ES-I3 (cell line): ENCODE data around the gene ARID1A.

Source experiments
- H3K36me3 ChIP-seq: 2 replicates; pipeline ENCODE4 v1.6.1; 2013; ENCODE audit warnings: mild to moderate bottlenecking, low read length, control low read depth, moderate library complexity; ENCODE audit not compliant: insufficient read depth
- H3K4me1 ChIP-seq: 2 replicates; pipeline ENCODE4 v1.6.1; 2013; ENCODE audit warnings: mild to moderate bottlenecking, control low read depth, low read length; ENCODE audit not compliant: insufficient read depth
- H3K9ac ChIP-seq: 2 replicates; pipeline ENCODE4 v1.6.1; 2013; ENCODE audit warnings: low read depth, mild to moderate bottlenecking, low read length, moderate library complexity
- H3K9me3 ChIP-seq: 2 replicates; pipeline ENCODE4 v1.6.1; 2013; ENCODE audit warnings: mild to moderate bottlenecking, low read length, moderate library complexity; ENCODE audit not compliant: control insufficient read depth, insufficient read depth

ARID1A gene

DNA sequence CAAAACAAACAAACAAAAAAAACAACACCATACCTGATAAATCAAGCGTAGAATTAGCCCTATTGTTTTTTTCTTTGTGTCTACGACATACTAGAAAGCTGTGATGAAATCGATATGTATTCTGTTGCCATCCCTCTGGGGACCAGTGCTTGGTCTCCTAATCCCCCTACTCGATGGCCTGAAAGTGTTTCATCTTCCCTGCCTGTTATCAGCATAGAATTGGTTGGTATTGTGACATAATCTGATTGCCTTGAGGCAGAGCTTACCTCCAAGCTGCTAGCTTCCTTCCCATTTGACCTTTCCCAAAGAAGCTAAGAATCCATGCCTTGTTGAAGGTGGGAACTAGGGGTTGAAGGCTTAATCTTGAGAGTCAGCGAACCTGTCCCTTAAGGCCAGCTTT, 51.2 kb downstream of the ARID1A start:
- no peak overlapping the region for H3K9ac ChIP-seq
- no peaks in the 10 kb centered on the region for H3K9me3 ChIP-seq
- peaks cover 9% of the 10 kb centered on the region; the same call in 1 of the 2 replicates for H3K4me1 ChIP-seq
- H3K36me3 ChIP-seq = peaks cover 10% of the 10 kb centered on the region

- Histone ChIP-seq H3K36me3 (peaks cover 7% of the 10 kb centered on the region), H3K9me3 (no peaks in the 10 kb centered on the region), H3K9ac (no peak overlapping the region), H3K4me1 (peaks cover 9% of the 10 kb centered on the region; the same call in 1 of the 2 replicates)
Measured at GRCh38 chr1:26748351-26748750, 52.5 kb downstream of the ARID1A start.

DNA sequence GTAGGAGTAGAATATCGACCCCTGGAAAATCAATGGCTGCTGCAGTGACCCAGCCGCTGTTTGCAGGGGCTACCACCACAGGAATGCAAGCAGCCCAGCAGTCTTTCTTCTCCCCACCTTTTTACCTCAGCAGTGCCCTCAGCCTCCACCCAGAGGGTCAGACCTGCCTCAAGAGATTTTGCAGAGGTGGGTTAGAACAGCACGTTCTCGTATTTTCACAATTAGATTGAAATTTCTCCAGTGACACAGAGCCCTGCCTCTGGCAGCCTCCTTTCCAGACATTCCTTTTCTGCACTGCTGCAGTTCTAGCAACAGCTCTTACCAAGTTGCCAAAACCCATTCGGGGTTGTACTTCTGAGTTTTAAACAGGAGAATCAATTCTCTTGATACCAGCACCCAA, 53.6 kb downstream of the ARID1A start:
- H3K9ac ChIP-seq = no peak overlapping the region
- peaks cover 3% of the 10 kb centered on the region; the same call in 1 of the 2 replicates for H3K4me1 ChIP-seq
- H3K36me3 ChIP-seq = peaks cover 6% of the 10 kb centered on the region
- H3K9me3 ChIP-seq = no peaks in the 10 kb centered on the region

DNA sequence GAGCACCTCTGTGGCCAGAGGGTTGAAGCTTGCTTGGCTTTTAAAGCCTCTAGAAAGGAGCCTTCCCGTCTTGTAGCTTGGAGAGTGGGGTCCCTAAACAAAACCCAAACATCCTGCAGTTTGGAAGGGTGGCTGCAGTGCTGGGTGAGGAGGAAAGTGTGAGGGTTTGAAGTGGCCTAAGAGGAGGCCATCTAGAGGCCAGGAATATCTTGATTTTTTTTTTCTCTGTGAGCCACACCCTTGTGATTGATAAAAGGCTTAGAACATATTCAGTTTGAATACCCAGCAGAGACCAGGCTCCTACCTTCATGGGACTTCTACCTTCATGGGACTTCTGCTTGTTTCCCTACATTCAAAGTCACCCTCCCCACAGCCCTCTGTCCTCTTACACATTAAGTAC, 54.6 kb downstream of the ARID1A start:
- no peaks in the 10 kb centered on the region for H3K9me3 ChIP-seq
- H3K9ac ChIP-seq = no peak overlapping the region
- no peaks in the 10 kb centered on the region for H3K4me1 ChIP-seq
- peaks cover 6% of the 10 kb centered on the region for H3K36me3 ChIP-seq

GRCh38 chr1:26752519-26752918, 56.7 kb downstream of the ARID1A start:
- Histone ChIP-seq H3K9ac (no peak overlapping the region), H3K9me3 (no peaks in the 10 kb centered on the region), H3K4me1 (no peaks in the 10 kb centered on the region), H3K36me3 (peaks cover 5% of the 10 kb centered on the region; the same call in 1 of the 2 replicates)

- peaks cover 7% of the 10 kb centered on the region for H3K36me3 ChIP-seq
- no peaks in the 10 kb centered on the region for H3K4me1 ChIP-seq
- H3K9ac ChIP-seq = no peak overlapping the region
- H3K9me3 ChIP-seq = no peaks in the 10 kb centered on the region
Measured at GRCh38 chr1:26754086-26754874, 58.5 kb downstream of the ARID1A start.

DNA sequence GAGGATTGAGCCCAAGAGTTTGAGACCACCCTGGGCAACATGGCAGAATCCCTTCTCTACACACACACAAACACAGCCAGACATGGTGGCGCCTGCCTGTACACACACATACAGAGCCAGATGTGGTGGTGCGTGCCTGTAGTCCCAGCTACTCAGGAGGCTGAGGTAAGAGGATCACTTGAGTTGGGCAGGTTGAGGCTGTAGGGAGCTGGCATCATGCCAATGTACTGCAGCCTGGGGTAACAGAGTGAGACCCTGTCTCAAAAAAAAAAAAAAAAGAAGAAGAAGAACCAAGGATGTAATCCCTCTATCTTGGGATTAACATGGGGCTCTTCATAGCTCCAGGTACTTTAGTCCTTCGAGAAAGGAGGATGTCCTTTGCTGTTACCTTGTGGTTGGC, 62.5 kb downstream of the ARID1A start:
- H3K4me1 ChIP-seq = no peaks in the 10 kb centered on the region
- H3K9ac ChIP-seq = no peak overlapping the region
- H3K36me3 ChIP-seq = peaks cover 23% of the 10 kb centered on the region
- H3K9me3 ChIP-seq = no peaks in the 10 kb centered on the region

- Histone ChIP-seq H3K9me3 (no peaks in the 10 kb centered on the region), H3K4me1 (0 out of 2 replicates have a peak, but pooled peaks cover 4% of the 10 kb centered on the region), H3K9ac (no peak overlapping the region), H3K36me3 (peaks cover 27% of the 10 kb centered on the region)
Measured at GRCh38 chr1:26759531-26759930, 63.7 kb downstream of the ARID1A start.

- Histone ChIP-seq H3K36me3 (peaks cover 33% of the 10 kb centered on the region), H3K9ac (no peak overlapping the region), H3K9me3 (no peaks in the 10 kb centered on the region), H3K4me1 (0 out of 2 replicates have a peak, but pooled peaks cover 4% of the 10 kb centered on the region)
Measured at GRCh38 chr1:26761217-26761616, 65.4 kb downstream of the ARID1A start.

DNA sequence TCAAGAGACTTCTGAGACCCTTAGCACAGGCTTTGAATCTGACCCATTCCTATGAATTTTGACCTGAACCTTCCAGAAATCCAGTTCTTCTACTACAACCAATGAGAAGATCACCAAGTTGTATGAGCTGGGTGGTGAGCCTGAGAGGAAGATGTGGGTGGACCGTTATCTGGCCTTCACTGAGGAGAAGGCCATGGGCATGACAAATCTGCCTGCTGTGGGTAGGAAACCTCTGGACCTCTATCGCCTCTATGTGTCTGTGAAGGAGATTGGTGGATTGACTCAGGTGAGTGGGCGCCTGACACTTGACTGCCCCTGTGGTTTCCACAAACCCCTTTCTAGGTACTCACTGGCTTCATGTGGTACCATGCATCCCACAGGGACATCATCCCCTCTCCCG, 71.9 kb downstream of the ARID1A start:
- peaks cover 9% of the 10 kb centered on the region for H3K4me1 ChIP-seq
- peaks cover 62% of the 10 kb centered on the region for H3K36me3 ChIP-seq
- no peaks in the 10 kb centered on the region for H3K9me3 ChIP-seq
- H3K9ac ChIP-seq = no peak overlapping the region

- H3K36me3 ChIP-seq = peaks cover 69% of the 10 kb centered on the region
- peaks cover 9% of the 10 kb centered on the region for H3K4me1 ChIP-seq
- no peak overlapping the region for H3K9ac ChIP-seq
- H3K9me3 ChIP-seq = no peaks in the 10 kb centered on the region
Measured at GRCh38 chr1:26768755-26769154, 72.9 kb downstream of the ARID1A start.

GRCh38 chr1:26771285-26771642, 75.4 kb downstream of the ARID1A start:
- Histone ChIP-seq H3K9ac (no peak overlapping the region), H3K9me3 (no peaks in the 10 kb centered on the region), H3K4me1 (peaks cover 5% of the 10 kb centered on the region), H3K36me3 (peaks cover 69% of the 10 kb centered on the region)

- H3K4me1 ChIP-seq = peaks cover 5% of the 10 kb centered on the region
- no peak overlapping the region for H3K9ac ChIP-seq
- H3K36me3 ChIP-seq = peaks cover 67% of the 10 kb centered on the region
- H3K9me3 ChIP-seq = no peaks in the 10 kb centered on the region
Measured at GRCh38 chr1:26771643-26772321, 76.0 kb downstream of the ARID1A start.

DNA sequence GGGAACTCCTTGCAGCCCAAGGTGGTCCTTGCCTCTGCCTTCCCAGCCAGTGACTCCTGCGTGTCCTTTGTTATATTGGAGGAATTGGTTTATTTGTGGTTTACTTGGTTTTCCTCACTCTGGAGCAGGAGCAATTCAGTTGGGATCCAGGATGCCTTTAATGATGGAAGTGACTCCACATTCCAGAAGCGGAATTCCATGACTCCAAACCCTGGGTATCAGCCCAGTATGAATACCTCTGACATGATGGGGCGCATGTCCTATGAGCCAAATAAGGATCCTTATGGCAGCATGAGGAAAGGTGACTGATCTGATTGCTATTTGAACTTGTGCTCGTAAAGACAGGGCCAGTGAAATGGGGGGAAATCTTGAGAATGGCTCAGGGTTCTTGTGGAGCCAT, 76.9 kb downstream of the ARID1A start:
- no peak overlapping the region for H3K9ac ChIP-seq
- peaks cover 5% of the 10 kb centered on the region for H3K4me1 ChIP-seq
- H3K9me3 ChIP-seq = no peaks in the 10 kb centered on the region
- peaks cover 59% of the 10 kb centered on the region for H3K36me3 ChIP-seq

DNA sequence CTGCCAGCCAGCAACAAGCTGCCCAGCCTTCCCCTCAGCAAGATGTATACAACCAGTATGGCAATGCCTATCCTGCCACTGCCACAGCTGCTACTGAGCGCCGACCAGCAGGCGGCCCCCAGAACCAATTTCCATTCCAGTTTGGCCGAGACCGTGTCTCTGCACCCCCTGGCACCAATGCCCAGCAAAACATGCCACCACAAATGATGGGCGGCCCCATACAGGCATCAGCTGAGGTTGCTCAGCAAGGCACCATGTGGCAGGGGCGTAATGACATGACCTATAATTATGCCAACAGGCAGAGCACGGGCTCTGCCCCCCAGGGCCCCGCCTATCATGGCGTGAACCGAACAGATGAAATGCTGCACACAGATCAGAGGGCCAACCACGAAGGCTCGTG, 78.6 kb downstream of the ARID1A start:
- peaks cover 50% of the 10 kb centered on the region for H3K36me3 ChIP-seq
- no peak overlapping the region for H3K9ac ChIP-seq

More for the DNA sequence above, 78.6 kb downstream of the ARID1A start:
- no peaks in the 10 kb centered on the region for H3K9me3 ChIP-seq
- peaks cover 5% of the 10 kb centered on the region for H3K4me1 ChIP-seq
